HEK293 (cell line): ENCODE measurements around the gene SPATA33.

Source experiments
- CTCF ChIA-PET: fragments of 350-600 bp; formaldehyde crosslinking; extraction: SDS; loops from one replicate; lab custom pipeline; 2021; ENCODE audit warnings: antibody characterized with exemption; lab: Yijun Ruan, JAX
- POLR2A ChIA-PET: fragments of 300-600 bp; formaldehyde crosslinking; extraction: SDS; loops from one replicate; lab custom pipeline; 2020; ENCODE audit warnings: antibody characterized with exemption, inconsistent platforms; lab: Yijun Ruan, JAX
- H3K27ac ChIP-seq: fragments of 200-500 bp; sonication (Bioruptor generic); 2 replicates; pipeline ENCODE4 v1.5.1; 2014; ENCODE audit warnings: low read depth, low read length, control low read depth, inconsistent platforms; ENCODE audit errors: extremely low read depth
- H3K36me3 ChIP-seq, 2 experiments: fragments of 200-500 bp in 1 of 2; sonication (Bioruptor generic) in 1 of 2; 1 replicate in 1 of 2; 2 replicates in 1 of 2; pipeline ENCODE4 v1.5.1; 2014 to 2017; ENCODE audit warnings: inconsistent platforms in 2 of 2, low read length in 2 of 2; ENCODE audit not compliant: control insufficient read depth in 2 of 2, insufficient read depth in 1 of 2
- H3K4me1 ChIP-seq: fragments of 200-500 bp; sonication (Bioruptor generic); 2 replicates; pipeline ENCODE4 v1.5.1; 2014; ENCODE audit warnings: mild to moderate bottlenecking, low read length, inconsistent platforms; ENCODE audit not compliant: control insufficient read depth, insufficient read depth
- H3K4me3 ChIP-seq: 2 replicates; pipeline ENCODE4 v1.5.1; 2011; ENCODE audit warnings: low read depth, mild to moderate bottlenecking, control low read depth, low read length, moderate library complexity
- H3K9me3 ChIP-seq: fragments of 200-500 bp; sonication (Bioruptor generic); 2 replicates; pipeline ENCODE4 v1.5.1; 2014; ENCODE audit warnings: low read depth, low read length, inconsistent platforms; ENCODE audit not compliant: control insufficient read depth, insufficient read depth
- EGR2 ChIP-seq: fragments of 450-650 bp; formaldehyde crosslinking; IDR thresholded peaks from 2 replicates; pipeline ENCODE4 v1.5.1; 2016; ENCODE audit warnings: low read depth, missing biosample characterization, missing genetic modification characterization
- GLIS1 ChIP-seq: fragments of 450-650 bp; formaldehyde crosslinking; IDR thresholded peaks from 2 replicates; pipeline ENCODE4 v1.5.1; 2016; ENCODE audit warnings: missing biosample characterization, missing genetic modification characterization
- GLIS2 ChIP-seq: fragments of 450-650 bp; formaldehyde crosslinking; IDR thresholded peaks from 2 replicates; pipeline ENCODE4 v1.5.1; 2016; ENCODE audit warnings: missing biosample characterization, missing genetic modification characterization
- HOXA7 ChIP-seq: sonication (generic); formaldehyde crosslinking; IDR thresholded peaks from 2 replicates; pipeline ENCODE4 v1.8.1; 2022; ENCODE audit warnings: missing genetic modification reagents, borderline replicate concordance
- OVOL3 ChIP-seq: fragments of 450-650 bp; formaldehyde crosslinking; IDR thresholded peaks from 2 replicates; pipeline ENCODE4 v1.5.1; 2016; ENCODE audit warnings: missing biosample characterization, missing genetic modification characterization
- YY1 ChIP-seq: fragments of 450-650 bp; formaldehyde crosslinking; IDR thresholded peaks from 2 replicates; pipeline ENCODE4 v1.5.1; 2018; ENCODE audit warnings: missing biosample characterization, missing genetic modification characterization
- ZFP37 ChIP-seq: fragments of 450-650 bp; formaldehyde crosslinking; IDR thresholded peaks from 2 replicates; pipeline ENCODE4 v1.5.1; 2016; ENCODE audit warnings: missing biosample characterization, missing genetic modification characterization
- ZIC2 ChIP-seq: fragments of 450-650 bp; formaldehyde crosslinking; IDR thresholded peaks from 2 replicates; pipeline ENCODE4 v1.5.1; 2016; ENCODE audit warnings: missing biosample characterization, missing genetic modification characterization
- ZNF133 ChIP-seq: fragments of 450-650 bp; formaldehyde crosslinking; IDR thresholded peaks from 2 replicates; pipeline ENCODE4 v1.5.1; 2016; ENCODE audit warnings: missing biosample characterization, missing genetic modification characterization
- ZNF19 ChIP-seq: fragments of 450-650 bp; formaldehyde crosslinking; IDR thresholded peaks from 2 replicates; pipeline ENCODE4; 2016; ENCODE audit warnings: missing biosample characterization, missing genetic modification characterization, low read depth
- ZNF202 ChIP-seq: fragments of 450-650 bp; formaldehyde crosslinking; IDR thresholded peaks from 2 replicates; pipeline ENCODE4 v1.5.1; 2016; ENCODE audit warnings: missing biosample characterization, missing genetic modification characterization, borderline replicate concordance
- ZNF214 ChIP-seq: fragments of 450-650 bp; formaldehyde crosslinking; IDR thresholded peaks from 2 replicates; pipeline ENCODE4 v1.5.1; 2017; ENCODE audit warnings: missing biosample characterization, mild to moderate bottlenecking, missing genetic modification characterization, borderline replicate concordance
- ZNF24 ChIP-seq: fragments of 450-650 bp; formaldehyde crosslinking; IDR thresholded peaks from 2 replicates; pipeline ENCODE4 v1.5.1; 2016; ENCODE audit warnings: missing biosample characterization, missing genetic modification characterization
- ZNF292 ChIP-seq: fragments of 450-650 bp; formaldehyde crosslinking; IDR thresholded peaks from 2 replicates; pipeline ENCODE4 v1.5.1; 2016; ENCODE audit warnings: low read depth, missing biosample characterization, missing genetic modification characterization, borderline replicate concordance
- ZNF335 ChIP-seq: fragments of 450-650 bp; formaldehyde crosslinking; conservative IDR thresholded peaks from 2 replicates; pipeline ENCODE4 v1.5.1; 2016; ENCODE audit warnings: missing biosample characterization, missing genetic modification characterization
- ZNF37A ChIP-seq: fragments of 450-650 bp; IDR thresholded peaks from 2 replicates; pipeline ENCODE4 v1.5.1; 2018; ENCODE audit warnings: missing biosample characterization, missing genetic modification characterization
- ZNF398 ChIP-seq: fragments of 450-650 bp; formaldehyde crosslinking; IDR thresholded peaks from 2 replicates; pipeline ENCODE4 v1.5.1; 2017; ENCODE audit warnings: missing biosample characterization, missing genetic modification characterization
- ZNF404 ChIP-seq: fragments of 450-650 bp; formaldehyde crosslinking; IDR thresholded peaks from 2 replicates; pipeline ENCODE4 v1.5.1; 2017; ENCODE audit warnings: missing biosample characterization, missing genetic modification characterization
- ZNF416 ChIP-seq: fragments of 450-650 bp; formaldehyde crosslinking; IDR thresholded peaks from 2 replicates; pipeline ENCODE4 v1.5.1; 2016; ENCODE audit warnings: missing biosample characterization, missing genetic modification characterization
- ZNF561 ChIP-seq: fragments of 450-650 bp; IDR thresholded peaks from 2 replicates; pipeline ENCODE4 v1.5.1; 2018; ENCODE audit warnings: missing biosample characterization, missing genetic modification characterization, borderline replicate concordance
- ZNF664 ChIP-seq: fragments of 450-650 bp; formaldehyde crosslinking; IDR thresholded peaks from 2 replicates; pipeline ENCODE4 v1.5.1; 2016; ENCODE audit warnings: missing biosample characterization, missing genetic modification characterization
- ZXDB ChIP-seq: fragments of 450-650 bp; formaldehyde crosslinking; IDR thresholded peaks from 2 replicates; pipeline ENCODE4 v1.5.1; 2016; ENCODE audit warnings: missing biosample characterization, missing genetic modification characterization
- TF ChIP-seq, protein P1 (sequence below): fragments of 450-650 bp; IDR thresholded peaks from 2 replicates; pipeline ENCODE4 v1.5.1; 2018; ENCODE audit warnings: missing biosample characterization, missing genetic modification characterization
- TF ChIP-seq, protein P2 (sequence below): fragments of 450-650 bp; IDR thresholded peaks from 2 replicates; pipeline ENCODE4 v1.5.1; 2018; ENCODE audit warnings: missing biosample characterization, mild to moderate bottlenecking, missing genetic modification characterization
- TF ChIP-seq, protein P3 (sequence below): fragments of 450-650 bp; formaldehyde crosslinking; IDR thresholded peaks from 2 replicates; pipeline ENCODE4 v1.5.1; 2017; ENCODE audit warnings: missing biosample characterization, missing genetic modification characterization

Gene SPATA33

DNA sequence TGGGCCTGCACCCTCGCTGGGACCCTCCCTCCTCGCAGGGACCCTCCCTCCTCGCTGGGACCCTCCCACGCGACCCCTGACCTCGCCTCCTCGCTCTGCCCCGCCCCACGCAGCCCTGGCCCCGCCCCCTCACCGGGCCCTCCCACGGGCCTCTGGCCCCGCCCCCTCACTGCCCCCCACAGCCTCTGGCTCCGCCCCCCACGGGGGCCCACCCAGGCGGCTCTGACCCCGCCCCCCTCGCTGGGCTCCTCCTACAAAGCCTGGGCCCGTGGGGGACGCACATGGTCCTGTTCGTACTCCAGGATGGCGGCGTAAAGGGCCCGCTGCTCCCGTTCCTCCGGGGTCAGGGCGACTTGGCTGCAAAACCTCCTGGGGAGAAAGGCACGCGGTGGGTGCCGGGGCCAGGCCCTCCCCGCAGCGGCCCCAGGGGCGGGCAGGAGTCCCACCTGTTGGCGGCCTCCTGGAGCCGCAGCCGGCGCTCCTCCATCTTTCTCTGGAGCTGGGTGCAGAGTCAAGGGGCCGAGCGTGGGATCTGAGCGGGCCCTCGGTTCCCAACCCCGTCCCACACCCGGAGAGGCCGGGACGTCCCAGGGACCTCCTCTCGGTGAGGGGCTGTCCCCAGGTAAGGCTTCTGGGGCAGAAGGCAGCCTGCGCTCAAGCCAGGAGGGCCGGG, 54.1 kb downstream of the SPATA33 start (continued):
- TF ChIP-seq, protein P1, sequence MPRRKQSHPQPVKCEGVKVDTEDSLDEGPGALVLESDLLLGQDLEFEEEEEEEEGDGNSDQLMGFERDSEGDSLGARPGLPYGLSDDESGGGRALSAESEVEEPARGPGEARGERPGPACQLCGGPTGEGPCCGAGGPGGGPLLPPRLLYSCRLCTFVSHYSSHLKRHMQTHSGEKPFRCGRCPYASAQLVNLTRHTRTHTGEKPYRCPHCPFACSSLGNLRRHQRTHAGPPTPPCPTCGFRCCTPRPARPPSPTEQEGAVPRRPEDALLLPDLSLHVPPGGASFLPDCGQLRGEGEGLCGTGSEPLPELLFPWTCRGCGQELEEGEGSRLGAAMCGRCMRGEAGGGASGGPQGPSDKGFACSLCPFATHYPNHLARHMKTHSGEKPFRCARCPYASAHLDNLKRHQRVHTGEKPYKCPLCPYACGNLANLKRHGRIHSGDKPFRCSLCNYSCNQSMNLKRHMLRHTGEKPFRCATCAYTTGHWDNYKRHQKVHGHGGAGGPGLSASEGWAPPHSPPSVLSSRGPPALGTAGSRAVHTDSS = no peak
- TF ChIP-seq YY1 (tag by site-specific recombination) (0 out of 2 replicates have a peak, but pooled peaks have one; percentile 32), ZFP37 (no peak), EGR2 (tag by site-specific recombination) (no peak; the same call in 1 of the 2 replicates), ZNF292 (tag by site-specific recombination) (no peak), ZNF202 (tag by site-specific recombination) (no peak), HOXA7 (CRISPR knock-in tag) (no peak), ZNF214 (tag by site-specific recombination) (no peak), ZNF664 (tag by site-specific recombination) (no peak), GLIS2 (no peak), ZNF335 (tag by site-specific recombination) (0 out of 2 replicates have a peak, but pooled peaks have one; percentile 24), ZXDB (tag by site-specific recombination) (0 out of 2 replicates have a peak, but pooled peaks have one; percentile 15), OVOL3 (no peak), ZNF133 (no peak), ZNF37A (tag by site-specific recombination) (no peak), GLIS1 (peak; percentile 71), ZNF404 (tag by site-specific recombination) (no peak), ZNF24 (tag by site-specific recombination) (no peak)
- TF ChIP-seq, protein P2, sequence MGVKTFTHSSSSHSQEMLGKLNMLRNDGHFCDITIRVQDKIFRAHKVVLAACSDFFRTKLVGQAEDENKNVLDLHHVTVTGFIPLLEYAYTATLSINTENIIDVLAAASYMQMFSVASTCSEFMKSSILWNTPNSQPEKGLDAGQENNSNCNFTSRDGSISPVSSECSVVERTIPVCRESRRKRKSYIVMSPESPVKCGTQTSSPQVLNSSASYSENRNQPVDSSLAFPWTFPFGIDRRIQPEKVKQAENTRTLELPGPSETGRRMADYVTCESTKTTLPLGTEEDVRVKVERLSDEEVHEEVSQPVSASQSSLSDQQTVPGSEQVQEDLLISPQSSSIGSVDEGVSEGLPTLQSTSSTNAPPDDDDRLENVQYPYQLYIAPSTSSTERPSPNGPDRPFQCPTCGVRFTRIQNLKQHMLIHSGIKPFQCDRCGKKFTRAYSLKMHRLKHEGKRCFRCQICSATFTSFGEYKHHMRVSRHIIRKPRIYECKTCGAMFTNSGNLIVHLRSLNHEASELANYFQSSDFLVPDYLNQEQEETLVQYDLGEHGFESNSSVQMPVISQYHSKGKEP (tag by site-specific recombination) = no peak
- TF ChIP-seq, protein P3, sequence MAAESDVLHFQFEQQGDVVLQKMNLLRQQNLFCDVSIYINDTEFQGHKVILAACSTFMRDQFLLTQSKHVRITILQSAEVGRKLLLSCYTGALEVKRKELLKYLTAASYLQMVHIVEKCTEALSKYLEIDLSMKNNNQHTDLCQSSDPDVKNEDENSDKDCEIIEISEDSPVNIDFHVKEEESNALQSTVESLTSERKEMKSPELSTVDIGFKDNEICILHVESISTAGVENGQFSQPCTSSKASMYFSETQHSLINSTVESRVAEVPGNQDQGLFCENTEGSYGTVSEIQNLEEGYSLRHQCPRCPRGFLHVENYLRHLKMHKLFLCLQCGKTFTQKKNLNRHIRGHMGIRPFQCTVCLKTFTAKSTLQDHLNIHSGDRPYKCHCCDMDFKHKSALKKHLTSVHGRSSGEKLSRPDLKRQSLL (tag by site-specific recombination) = peak; percentile 61; the same call in 1 of the 2 replicates
- TF ChIP-seq, all 188 proteins: peak for 9

GRCh38 chr16:89712274-89712781, 54.7 kb downstream of the SPATA33 start:
- ChIA-PET CTCF (no interaction called here), POLR2A (interaction anchor here (0.5 to 1.4 kb wide), 3 partner anchors 9 to 104 kb away, joined by 3 to 4 read pairs (median 3); partner anchors contain the start of gene FANCA)
- Histone ChIP-seq H3K4me3 (peak overlapping the region; percentile 62), H3K36me3 (peaks cover 0 to 22% of the 10 kb centered on the region in 2 experiments; a peak in 2 of 3 replicates), H3K4me1 (no peaks in the 10 kb centered on the region), H3K9me3 (no peaks in the 10 kb centered on the region), H3K27ac (peak overlapping the region; percentile 49; the same call in 1 of the 2 replicates)
- TF ChIP-seq ZNF19 (tag by site-specific recombination) (no peak), ZNF398 (tag by site-specific recombination) (peak; percentile 43; the same call in 1 of the 2 replicates), ZNF416 (tag by site-specific recombination) (no peak), ZIC2 (tag by site-specific recombination) (0 out of 2 replicates have a peak, but pooled peaks have one; percentile 27), ZNF561 (tag by site-specific recombination) (no peak)
